Activated CD4-positive, alpha-beta T cell treated with anti-CD3 and anti-CD28 coated beads, Interleukin-2, amount 10 ng/mL, durations not matched to agents 7 days and 5 days (primary cell): ENCODE results near the gene PAN3. TPM values are rescaled to one million over a fixed set of nuclear protein-coding genes. Genes with fewer than 3 reads are reported as not detected.
"Not testable (repeated sequence)": the region's sequence is repeated elsewhere in the genome, so short reads cannot be mapped to it uniquely, and the experiment has no call there.

Experiments
- CTCF ChIA-PET: fragments of 350-600 bp; sonication (Branson Sonifier 250); formaldehyde crosslinking; loops from one replicate; lab custom pipeline; 2021; ENCODE audit warnings: antibody characterized with exemption; lab: Charles Lee
- POLR2A ChIA-PET: fragments of 350-600 bp; sonication (Branson Sonifier 250); formaldehyde crosslinking; loops from one replicate; lab custom pipeline; 2021; ENCODE audit warnings: antibody characterized with exemption; lab: Charles Lee
- DNase-seq: peaks from one replicate; pipeline ENCODE4 v3.0.0-alpha.2; 2020
- H3K27ac Mint-ChIP-seq: one replicate; pipeline ENCODE4 v1.8.0; 2021; ENCODE audit warnings: mild to moderate bottlenecking, moderate library complexity, mixed read lengths
- H3K27me3 Mint-ChIP-seq: one replicate; pipeline ENCODE4 v1.8.0; 2021; ENCODE audit warnings: mixed read lengths
- H3K36me3 Mint-ChIP-seq: one replicate; pipeline ENCODE4 v1.8.0; 2021; ENCODE audit warnings: low read depth, mixed read lengths
- H3K4me1 Mint-ChIP-seq: one replicate; pipeline ENCODE4 v1.8.0; 2021; ENCODE audit warnings: mixed read lengths
- H3K4me3 Mint-ChIP-seq: one replicate; pipeline ENCODE4 v1.8.0; 2021; ENCODE audit warnings: mild to moderate bottlenecking, moderate library complexity, mixed read lengths
- H3K9me3 Mint-ChIP-seq: one replicate; pipeline ENCODE4 v1.8.0; 2021; ENCODE audit warnings: mixed read lengths
- total RNA-seq, 2 experiments: library from RNA; stranded (reverse); gene quantifications; one replicate each; pipeline ENCODE4 v1.2.3, GENCODE V29; 2021

Gene PAN3
- 10 to 100 TPM; 46.1 to 47.1 TPM for total RNA-seq

- Mint-ChIP-seq H3K27ac (peak within 1 kb of the TSS; percentile 99), H3K4me1 (peaks cover 47% of the 10 kb centered on the region), H3K4me3 (peak within 1 kb of the TSS; percentile 93), H3K36me3 (peaks cover 12% of the 10 kb centered on the region), H3K9me3 (no peaks in the 10 kb centered on the region), H3K27me3 (no peaks in the 10 kb centered on the region)
- peak; percentile 93 for DNase-seq
- ChIA-PET POLR2A (no interaction called here), CTCF (interaction anchor here (0.6 to 0.7 kb wide), 3 partner anchors 43 to 279 kb away, joined by 3 to 6 read pairs (median 4); no protein-coding TSS in a partner anchor)
Observed at GRCh38 chr13:28138012-28138755, at the start of gene PAN3. TSS of gene PAN3 (plus strand) at chr13:28138545. CDS start at chr13:28138658, 113 bp downstream.

GRCh38 chr13:28089065-28089464, 49.3 kb upstream of the PAN3 start:
- H3K4me3 Mint-ChIP-seq: no peak overlapping the region
- CTCF ChIA-PET: no interaction called here
- H3K27me3 Mint-ChIP-seq: peaks cover 20% of the 10 kb centered on the region
- no peaks in the 10 kb centered on the region for H3K4me1 Mint-ChIP-seq
- POLR2A ChIA-PET: no interaction called here
- no peaks in the 10 kb centered on the region for H3K9me3 Mint-ChIP-seq
- DNase-seq: no peak
- H3K36me3 Mint-ChIP-seq: no peaks in the 10 kb centered on the region
- H3K27ac Mint-ChIP-seq: no peak overlapping the region

DNA sequence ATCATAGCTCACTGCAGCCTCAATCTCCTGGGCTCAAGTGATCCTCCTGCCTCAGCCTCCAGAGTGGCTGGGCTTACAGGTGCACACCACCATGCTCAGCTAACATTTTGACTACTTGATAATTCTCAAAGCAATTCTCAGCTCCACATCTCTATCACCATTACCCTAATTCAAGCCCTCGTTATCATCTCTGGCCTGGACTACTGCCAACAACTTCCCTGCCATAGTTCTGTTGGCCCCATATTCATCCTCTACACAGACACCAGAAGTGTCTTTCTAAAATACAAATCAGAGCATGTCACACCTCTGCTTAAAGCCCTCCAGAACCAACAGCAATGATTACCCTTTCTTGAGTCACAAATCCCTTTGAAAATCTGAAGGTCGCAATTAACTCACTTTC, 45.9 kb upstream of the PAN3 start:
- Mint-ChIP-seq H3K36me3 (no peaks in the 10 kb centered on the region), H3K4me1 (no peaks in the 10 kb centered on the region), H3K27me3 (peaks cover 26% of the 10 kb centered on the region), H3K9me3 (no peaks in the 10 kb centered on the region), H3K4me3 (no peak overlapping the region), H3K27ac (no peak overlapping the region)
- no peak for DNase-seq
- ChIA-PET CTCF (interaction anchor here (0.6 kb wide), 1 partner anchor 33 kb away, joined by 5 read pairs; no protein-coding TSS in a partner anchor), POLR2A (no interaction called here)

DNA sequence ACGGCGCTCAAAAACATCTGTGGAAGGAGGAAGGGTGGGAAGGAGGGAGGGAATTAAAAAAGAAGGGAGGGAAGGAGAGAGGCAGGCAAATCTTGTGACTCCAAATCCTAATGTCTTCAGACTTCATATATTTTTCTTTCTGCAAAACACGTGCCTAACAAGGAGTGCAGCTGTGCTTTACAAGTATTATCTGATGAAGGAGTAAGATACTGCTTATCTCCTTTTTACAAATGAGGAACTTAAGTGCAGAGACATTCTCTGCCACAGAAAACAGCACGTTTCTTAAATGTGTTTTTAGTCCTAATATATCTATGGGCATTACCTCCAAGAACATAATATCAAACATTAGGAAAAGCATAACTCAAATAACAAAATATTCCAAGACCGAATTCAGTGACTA, 44.5 kb upstream of the PAN3 start:
- no peaks in the 10 kb centered on the region for H3K9me3 Mint-ChIP-seq
- peaks cover 32% of the 10 kb centered on the region for H3K27me3 Mint-ChIP-seq
- ChIA-PET POLR2A (no interaction called here), CTCF (no interaction called here)
- no peak overlapping the region for H3K4me3 Mint-ChIP-seq
- H3K4me1 Mint-ChIP-seq: no peaks in the 10 kb centered on the region
- H3K27ac Mint-ChIP-seq: no peak overlapping the region
- no peak for DNase-seq
- no peaks in the 10 kb centered on the region for H3K36me3 Mint-ChIP-seq

DNA sequence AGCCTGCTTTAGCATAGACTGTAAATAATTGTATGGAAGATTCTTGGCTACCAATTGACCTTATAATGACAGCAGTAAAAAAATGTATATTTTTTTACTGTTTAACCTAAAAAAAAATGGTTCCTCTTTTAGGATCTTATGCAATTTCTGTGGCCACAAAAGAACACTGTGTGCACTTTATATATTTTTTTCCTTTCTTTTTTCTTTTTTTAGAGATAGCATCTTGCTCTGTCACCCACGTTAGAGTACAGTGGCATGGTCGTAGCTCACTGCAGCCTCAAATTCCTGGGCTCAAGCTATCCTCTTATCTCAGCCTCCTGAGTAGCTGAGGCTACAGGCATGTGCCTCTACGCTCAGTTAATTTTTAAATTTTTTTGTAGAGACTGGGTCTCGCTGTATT, 44.0 kb upstream of the PAN3 start:
- no peak for DNase-seq
- CTCF ChIA-PET: no interaction called here
- Mint-ChIP-seq H3K27me3 (peaks cover 34% of the 10 kb centered on the region), H3K4me3 (no peak overlapping the region), H3K36me3 (no peaks in the 10 kb centered on the region), H3K9me3 (no peaks in the 10 kb centered on the region), H3K4me1 (peaks cover under 1% of the 10 kb centered on the region), H3K27ac (no peak overlapping the region)
- POLR2A ChIA-PET: no interaction called here

DNA sequence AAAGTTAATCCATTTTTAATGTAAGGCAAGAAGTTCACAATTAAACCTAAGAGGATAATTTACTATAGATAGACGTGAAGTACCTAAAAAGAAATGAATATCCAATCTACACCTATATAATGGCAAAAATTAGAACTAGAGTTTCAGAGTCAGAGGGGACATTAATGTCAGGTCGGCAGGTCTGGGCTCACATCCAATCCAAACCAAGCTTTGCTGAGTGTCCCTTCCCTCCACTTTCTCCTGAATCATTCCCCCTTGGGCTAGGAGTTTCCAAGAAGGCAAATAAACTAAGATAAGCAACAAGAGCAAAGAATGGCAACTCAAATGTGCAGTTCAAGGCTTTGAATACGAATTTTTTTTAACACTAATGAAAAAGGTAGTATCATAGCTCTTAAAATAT, 40.8 kb upstream of the PAN3 start:
- H3K9me3 Mint-ChIP-seq: no peaks in the 10 kb centered on the region
- ChIA-PET CTCF (no interaction called here), POLR2A (no interaction called here)
- H3K36me3 Mint-ChIP-seq: no peaks in the 10 kb centered on the region
- H3K27me3 Mint-ChIP-seq: peaks cover 54% of the 10 kb centered on the region
- H3K4me3 Mint-ChIP-seq: no peak overlapping the region
- peaks cover 11% of the 10 kb centered on the region for H3K4me1 Mint-ChIP-seq
- DNase-seq: no peak
- H3K27ac Mint-ChIP-seq: no peak overlapping the region

DNA sequence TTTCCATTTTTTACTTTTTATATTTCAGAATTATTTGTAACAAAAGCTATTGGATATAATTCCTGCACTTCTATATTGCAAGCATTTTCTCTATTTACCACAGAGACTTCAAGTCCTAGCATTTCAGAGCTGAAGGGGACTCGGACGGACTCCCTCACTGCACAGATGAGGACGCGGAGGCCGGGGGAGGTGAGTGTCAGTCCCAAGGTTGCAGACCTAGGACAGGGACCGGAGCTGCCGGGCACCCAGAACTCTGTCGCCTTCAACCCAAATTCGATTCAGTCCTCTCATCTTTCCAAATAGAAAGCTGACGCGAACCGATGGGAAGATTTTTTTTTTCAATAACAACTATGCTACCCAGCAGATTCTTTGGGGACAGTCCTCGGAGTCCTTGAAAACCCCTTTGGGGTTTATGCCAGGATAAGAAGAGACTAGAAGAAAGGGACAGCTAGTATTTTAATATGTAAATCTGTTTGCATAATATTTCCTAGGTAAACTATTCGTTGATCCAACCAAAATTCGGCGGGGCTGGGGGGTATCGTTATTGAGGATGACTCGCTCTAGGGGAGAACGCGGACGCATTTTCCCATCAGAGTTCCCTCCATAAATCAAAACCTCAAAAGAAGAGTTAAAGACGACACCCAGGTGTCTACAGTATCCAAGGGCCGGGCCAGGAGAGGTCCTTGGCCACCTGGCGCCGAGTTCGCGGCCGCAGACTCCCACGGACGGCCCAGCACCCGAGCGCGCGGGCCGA, 38.8 kb upstream of the PAN3 start:
- ChIA-PET CTCF (interaction anchor here (1.1 kb wide), 1 partner anchor 23 kb away, joined by 4 read pairs; no protein-coding TSS in a partner anchor), POLR2A (no interaction called here)
- no peak for DNase-seq
- H3K4me3 Mint-ChIP-seq: peak overlapping the region; percentile 55
- H3K27ac Mint-ChIP-seq: no peak overlapping the region
- peaks cover 59% of the 10 kb centered on the region for H3K27me3 Mint-ChIP-seq
- peaks cover 11% of the 10 kb centered on the region for H3K4me1 Mint-ChIP-seq
- H3K9me3 Mint-ChIP-seq: no peaks in the 10 kb centered on the region
- H3K36me3 Mint-ChIP-seq: no peaks in the 10 kb centered on the region

DNA sequence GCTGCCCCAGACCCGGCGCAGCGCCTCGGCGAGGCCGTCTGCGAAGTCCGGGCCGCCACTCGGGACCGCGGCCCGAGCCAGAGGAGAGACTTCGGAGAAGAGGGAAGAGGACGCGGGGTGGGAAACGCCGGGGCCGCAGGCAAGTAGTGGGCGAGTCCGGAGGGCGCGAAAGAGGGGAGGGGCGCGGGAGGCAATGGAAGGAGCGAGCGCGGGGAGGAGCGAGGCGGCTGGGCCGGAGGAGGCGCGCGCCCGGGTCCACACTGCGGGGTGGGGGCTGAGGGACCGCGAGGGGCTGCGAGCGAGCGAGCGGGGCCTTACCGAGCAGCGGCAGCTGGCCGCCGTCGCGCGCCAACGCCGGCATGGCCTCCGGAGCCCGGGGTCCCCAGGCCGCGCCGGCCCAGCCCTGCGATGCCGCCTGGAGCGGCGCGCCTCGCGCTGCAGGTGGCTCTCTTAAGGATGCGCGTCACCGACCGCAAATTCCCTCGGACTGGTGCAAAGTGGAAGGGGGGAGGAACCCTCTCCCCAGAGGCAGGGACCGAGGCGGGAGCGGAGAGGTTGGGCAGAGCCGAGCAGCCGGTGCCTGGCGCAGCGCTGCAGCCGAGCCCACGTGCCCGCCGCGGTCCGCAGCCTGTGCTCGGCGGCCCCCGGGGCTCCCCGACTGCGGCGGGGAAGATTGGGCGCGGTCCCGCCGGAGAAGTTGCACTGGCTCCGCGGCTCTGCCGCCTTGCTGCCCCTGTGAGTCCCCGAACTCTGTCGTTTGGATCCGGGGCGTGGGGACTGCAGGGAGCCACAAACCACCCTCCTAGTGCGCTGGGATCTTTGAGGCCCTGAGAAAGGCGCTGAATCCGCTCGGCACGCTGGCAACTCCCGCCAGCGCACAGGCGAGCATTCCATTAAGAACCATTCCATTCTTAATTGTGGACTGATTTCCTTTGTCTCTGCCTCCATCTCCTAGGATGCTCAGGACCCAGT, 37.9 kb upstream of the PAN3 start, which contains the start of gene FLT3:
Gene FLT3, minus strand, starts transcription at position 427 of the 972 bp plus-strand sequence. Its CDS starts 66 bp downstream, at position 361.
- H3K4me1 Mint-ChIP-seq: peaks cover 11% of the 10 kb centered on the region
- ChIA-PET POLR2A (no interaction called here), CTCF (interaction anchor here (1.1 kb wide), 1 partner anchor 22 kb away, joined by 4 read pairs; no protein-coding TSS in a partner anchor)
- no peaks in the 10 kb centered on the region for H3K9me3 Mint-ChIP-seq
- H3K27me3 Mint-ChIP-seq: peaks cover 60% of the 10 kb centered on the region
- H3K4me3 Mint-ChIP-seq: peak within 1 kb of the TSS; percentile 55
- H3K27ac Mint-ChIP-seq: no peak within 1 kb of the TSS
- peak; percentile 39 for DNase-seq
- H3K36me3 Mint-ChIP-seq: no peaks in the 10 kb centered on the region

DNA sequence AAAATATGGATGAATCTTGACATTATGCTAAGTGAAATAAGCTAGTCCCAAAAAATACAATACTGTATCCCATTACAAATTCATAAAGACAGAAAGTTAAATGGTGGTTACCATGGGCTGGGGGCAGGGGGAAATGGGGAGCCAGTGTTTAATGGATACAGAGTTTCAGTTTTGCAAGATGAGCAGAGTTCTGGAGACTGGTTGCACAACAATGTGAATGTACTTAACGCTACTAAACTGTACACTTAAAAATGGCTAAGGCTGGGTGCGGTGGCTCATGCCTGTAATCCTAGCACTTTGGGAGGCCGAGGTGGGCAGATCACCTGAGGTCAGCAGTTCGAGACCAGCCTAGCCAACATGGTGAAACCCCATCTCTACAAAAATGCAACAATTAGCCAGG, 36.5 kb upstream of the PAN3 start:
- H3K27ac Mint-ChIP-seq, H3K4me3 Mint-ChIP-seq, H3K9me3 Mint-ChIP-seq, CTCF ChIA-PET, DNase-seq, POLR2A ChIA-PET, H3K36me3 Mint-ChIP-seq: not testable (repeated sequence)
- Mint-ChIP-seq H3K27me3 (peaks cover 56% of the 10 kb centered on the region), H3K4me1 (peaks cover 11% of the 10 kb centered on the region)

- POLR2A ChIA-PET: no interaction called here
- Mint-ChIP-seq H3K27me3 (peaks cover 34% of the 10 kb centered on the region), H3K9me3 (no peaks in the 10 kb centered on the region), H3K36me3 (no peaks in the 10 kb centered on the region), H3K4me1 (no peaks in the 10 kb centered on the region), H3K4me3 (no peak overlapping the region), H3K27ac (no peak overlapping the region)
- CTCF ChIA-PET: no interaction called here
- DNase-seq: no peak
Observed at GRCh38 chr13:28106976-28107375, 31.4 kb upstream of the PAN3 start.

DNA sequence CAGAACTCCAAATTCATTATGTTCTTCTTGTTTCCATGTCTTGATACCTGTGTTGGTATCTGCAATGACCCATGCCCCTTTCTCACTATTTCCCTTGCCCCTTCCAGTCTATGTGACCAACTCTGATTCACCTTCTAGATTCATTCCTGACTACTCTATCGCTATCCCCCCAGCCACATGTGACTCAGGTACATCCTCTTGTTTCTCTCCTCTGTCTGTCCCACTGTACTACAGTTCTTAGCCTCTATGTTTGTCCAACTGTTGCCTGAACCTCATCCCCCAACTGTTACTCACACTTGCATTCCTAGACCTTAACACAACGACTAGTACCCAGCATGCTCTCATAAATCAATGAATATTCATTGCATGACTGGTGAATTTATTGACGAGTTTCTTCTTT, 27.9 kb upstream of the PAN3 start:
- POLR2A ChIA-PET: no interaction called here
- Mint-ChIP-seq H3K27ac (no peak overlapping the region), H3K4me3 (no peak overlapping the region), H3K27me3 (peaks cover 14% of the 10 kb centered on the region), H3K4me1 (no peaks in the 10 kb centered on the region), H3K36me3 (no peaks in the 10 kb centered on the region), H3K9me3 (no peaks in the 10 kb centered on the region)
- no peak for DNase-seq
- CTCF ChIA-PET: no interaction called here

GRCh38 chr13:28116736-28117135, 21.6 kb upstream of the PAN3 start:
- Mint-ChIP-seq H3K9me3 (no peaks in the 10 kb centered on the region), H3K27me3 (peaks cover 9% of the 10 kb centered on the region), H3K27ac (no peak overlapping the region), H3K4me3 (no peak overlapping the region), H3K4me1 (no peaks in the 10 kb centered on the region), H3K36me3 (no peaks in the 10 kb centered on the region)
- ChIA-PET POLR2A (no interaction called here), CTCF (no interaction called here)
- no peak for DNase-seq
